ENCODE results near the gene RASA3.

DNA sequence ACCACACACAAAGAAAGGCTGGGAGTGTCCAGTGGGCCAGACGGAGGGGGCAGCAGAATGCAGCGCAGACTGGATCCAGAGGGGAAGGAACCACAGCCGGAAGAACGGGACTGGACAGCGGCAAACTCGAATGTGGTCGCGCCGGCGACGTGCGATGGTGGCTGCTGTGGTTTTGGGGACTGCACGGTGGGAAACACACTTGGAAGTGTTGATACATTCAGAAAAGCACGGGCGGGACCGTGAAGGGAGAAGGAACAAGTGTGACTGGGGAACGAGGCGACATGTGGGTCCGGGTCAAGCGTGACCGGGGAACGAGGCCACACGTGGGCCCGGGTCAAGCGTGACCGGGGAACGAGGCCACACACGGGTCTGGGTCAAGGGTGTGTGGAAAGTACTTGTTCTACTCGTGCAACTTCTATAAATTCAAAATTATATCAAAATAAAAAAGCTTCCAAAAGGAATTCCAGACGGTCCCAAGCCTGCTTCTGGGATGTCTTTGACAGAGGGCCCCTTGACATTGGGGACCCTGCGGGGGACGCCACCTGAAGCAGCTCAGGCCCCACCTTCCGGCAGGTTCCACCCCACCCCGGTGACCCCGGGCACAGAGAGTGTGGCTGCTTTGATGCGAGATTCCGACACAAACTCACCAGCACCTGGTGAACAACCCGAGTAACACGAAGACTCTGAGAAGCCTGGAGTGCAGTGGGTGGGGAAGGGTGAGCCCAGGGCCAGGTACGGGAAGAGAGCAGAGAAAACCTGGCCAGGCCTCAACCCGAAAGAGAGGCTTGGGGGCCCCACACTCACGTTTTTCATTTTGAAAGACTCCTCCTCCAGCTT lies 133.4 kb downstream of the RASA3 start:
- TF ChIP-seq YY1 (IDR thresholded peaks at IDR 0.05; ENCODE audit: insufficient read depth, insufficient read length) (no peak), SUZ12 (IDR thresholded peaks at IDR 0.05; ENCODE audit: extremely low read depth, insufficient read depth, insufficient read length) (no peak), ZNF274 (IDR thresholded peaks at IDR 0.05; ENCODE audit: low read depth, low read length) (no peak)

All from NT2/D1 (cell line).